ENCODE measurements around the gene E2F8.
A peak's percentile ranks its signal among the peaks of the same experiment; 100 is the strongest.
"Not testable (repeated sequence)": the region's sequence is repeated elsewhere in the genome, so short reads cannot be mapped to it uniquely, and the experiment has no call there.

The E2F8 gene

GRCh38 chr11:19267567-19267966 is 26.8 kb upstream of the E2F8 start:
- H3K27me3 Mint-ChIP-seq, result peaks cover 25% of the 10 kb centered on the region

GRCh38 chr11:19263333-19263732 is 22.6 kb upstream of the E2F8 start:
- H3K27ac Mint-ChIP-seq, result no peak overlapping the region
- no peaks in the 10 kb centered on the region for H3K36me3 Mint-ChIP-seq (ENCODE audit: low read depth)
- ATAC-seq (no peak), DNase-seq (no peak)
- H3K27me3 Mint-ChIP-seq, result peaks cover 9% of the 10 kb centered on the region
- H3K9me3 Mint-ChIP-seq, result no peaks in the 10 kb centered on the region
- H3K4me3 Mint-ChIP-seq, result no peak overlapping the region
- H3K4me1 Mint-ChIP-seq, result no peaks in the 10 kb centered on the region

More at GRCh38 chr11:19267567-19267966, 26.8 kb upstream of the E2F8 start:
- DNase-seq (no peak), ATAC-seq (no peak)
- Mint-ChIP-seq H3K36me3 (ENCODE audit: low read depth) (no peaks in the 10 kb centered on the region), H3K9me3 (no peaks in the 10 kb centered on the region), H3K4me3 (no peak overlapping the region), H3K4me1 (no peaks in the 10 kb centered on the region), H3K27ac (no peak overlapping the region)

- Mint-ChIP-seq H3K9me3 (no peaks in the 10 kb centered on the region), H3K27me3 (peaks cover 8% of the 10 kb centered on the region), H3K4me1 (no peaks in the 10 kb centered on the region), H3K4me3 (no peak overlapping the region), H3K36me3 (ENCODE audit: low read depth) (no peaks in the 10 kb centered on the region), H3K27ac (no peak overlapping the region)
- ATAC-seq (no peak), DNase-seq (peak; percentile 74)
Observed at GRCh38 chr11:19259487-19260345, 19.0 kb upstream of the E2F8 start.

GRCh38 chr11:19258641-19259230 is 18.0 kb upstream of the E2F8 start:
- Mint-ChIP-seq H3K27ac (no peak overlapping the region), H3K9me3 (no peaks in the 10 kb centered on the region), H3K27me3 (peaks cover 8% of the 10 kb centered on the region), H3K4me1 (no peaks in the 10 kb centered on the region), H3K4me3 (no peak overlapping the region), H3K36me3 (ENCODE audit: low read depth) (no peaks in the 10 kb centered on the region)
- ATAC-seq (no peak), DNase-seq (no peak)

- not testable (repeated sequence) for H3K4me1 Mint-ChIP-seq; H3K27ac Mint-ChIP-seq; DNase-seq; ATAC-seq; H3K4me3 Mint-ChIP-seq; H3K36me3 Mint-ChIP-seq (ENCODE audit: low read depth); H3K9me3 Mint-ChIP-seq
- H3K27me3 Mint-ChIP-seq, result peaks cover 18% of the 10 kb centered on the region
Observed at GRCh38 chr11:19254441-19254840, 13.7 kb upstream of the E2F8 start.

GRCh38 chr11:19253817-19254216 is 13.1 kb upstream of the E2F8 start:
- Mint-ChIP-seq H3K4me3 (no peak overlapping the region), H3K4me1 (no peaks in the 10 kb centered on the region), H3K27ac (no peak overlapping the region), H3K9me3 (no peaks in the 10 kb centered on the region), H3K36me3 (ENCODE audit: low read depth) (no peaks in the 10 kb centered on the region), H3K27me3 (peaks cover 23% of the 10 kb centered on the region)
- no peak for DNase-seq
- no peak for ATAC-seq

GRCh38 chr11:19253153-19253745 is 12.5 kb upstream of the E2F8 start:
- Mint-ChIP-seq H3K36me3 (ENCODE audit: low read depth) (no peaks in the 10 kb centered on the region), H3K27ac (no peak overlapping the region), H3K27me3 (peaks cover 28% of the 10 kb centered on the region), H3K9me3 (peaks cover 4% of the 10 kb centered on the region), H3K4me1 (no peaks in the 10 kb centered on the region), H3K4me3 (no peak overlapping the region)
- DNase-seq, result no peak
- no peak for ATAC-seq

- H3K36me3 Mint-ChIP-seq (ENCODE audit: low read depth), result no peaks in the 10 kb centered on the region
- ATAC-seq (no peak), DNase-seq (no peak)
- no peak overlapping the region for H3K4me3 Mint-ChIP-seq
- peaks cover 4% of the 10 kb centered on the region for H3K9me3 Mint-ChIP-seq
- H3K27ac Mint-ChIP-seq, result no peak overlapping the region
- H3K4me1 Mint-ChIP-seq, result no peaks in the 10 kb centered on the region
- peaks cover 35% of the 10 kb centered on the region for H3K27me3 Mint-ChIP-seq
Observed at GRCh38 chr11:19252394-19253152, 11.8 kb upstream of the E2F8 start.

GRCh38 chr11:19251577-19251976 is 10.8 kb upstream of the E2F8 start:
- Mint-ChIP-seq H3K4me1 (no peaks in the 10 kb centered on the region), H3K4me3 (no peak overlapping the region), H3K9me3 (peaks cover 4% of the 10 kb centered on the region), H3K36me3 (ENCODE audit: low read depth) (no peaks in the 10 kb centered on the region), H3K27ac (no peak overlapping the region), H3K27me3 (peaks cover 33% of the 10 kb centered on the region)
- DNase-seq (no peak), ATAC-seq (no peak)

- ATAC-seq (no peak), DNase-seq (no peak)
- no peak overlapping the region for H3K27ac Mint-ChIP-seq
- H3K36me3 Mint-ChIP-seq (ENCODE audit: low read depth), result no peaks in the 10 kb centered on the region
- H3K9me3 Mint-ChIP-seq, result peaks cover 4% of the 10 kb centered on the region
- peaks cover 63% of the 10 kb centered on the region for H3K27me3 Mint-ChIP-seq
- H3K4me1 Mint-ChIP-seq, result peaks cover 9% of the 10 kb centered on the region
- no peak overlapping the region for H3K4me3 Mint-ChIP-seq
Observed at GRCh38 chr11:19246816-19247215, 6.1 kb upstream of the E2F8 start.

GRCh38 chr11:19245351-19245750 is 4.6 kb upstream of the E2F8 start:
- Mint-ChIP-seq H3K27me3 (peaks cover 66% of the 10 kb centered on the region), H3K27ac (no peak overlapping the region)

GRCh38 chr11:19244621-19245020 is 3.9 kb upstream of the E2F8 start:
- H3K36me3 Mint-ChIP-seq (ENCODE audit: low read depth), result peaks cover 3% of the 10 kb centered on the region
- peaks cover 62% of the 10 kb centered on the region for H3K27me3 Mint-ChIP-seq
- DNase-seq, result no peak
- no peak overlapping the region for H3K27ac Mint-ChIP-seq
- H3K9me3 Mint-ChIP-seq, result peaks cover 4% of the 10 kb centered on the region
- peaks cover 13% of the 10 kb centered on the region for H3K4me1 Mint-ChIP-seq
- H3K4me3 Mint-ChIP-seq, result no peak overlapping the region
- ATAC-seq, result no peak

More at GRCh38 chr11:19245351-19245750, 4.6 kb upstream of the E2F8 start:
- Mint-ChIP-seq H3K4me3 (no peak overlapping the region), H3K36me3 (ENCODE audit: low read depth) (no peaks in the 10 kb centered on the region), H3K4me1 (peaks cover 9% of the 10 kb centered on the region), H3K9me3 (peaks cover 4% of the 10 kb centered on the region)
- ATAC-seq (no peak), DNase-seq (no peak)

GRCh38 chr11:19244084-19244483 is 3.3 kb upstream of the E2F8 start:
- Mint-ChIP-seq H3K4me1 (peaks cover 16% of the 10 kb centered on the region), H3K36me3 (ENCODE audit: low read depth) (peaks cover 6% of the 10 kb centered on the region)

GRCh38 chr11:19243613-19244012 is 2.9 kb upstream of the E2F8 start:
- ATAC-seq (no peak), DNase-seq (no peak)
- peaks cover 62% of the 10 kb centered on the region for H3K27me3 Mint-ChIP-seq
- H3K4me3 Mint-ChIP-seq, result no peak overlapping the region
- no peak overlapping the region for H3K27ac Mint-ChIP-seq
- H3K9me3 Mint-ChIP-seq, result peaks cover 3% of the 10 kb centered on the region
- peaks cover 17% of the 10 kb centered on the region for H3K4me1 Mint-ChIP-seq
- H3K36me3 Mint-ChIP-seq (ENCODE audit: low read depth), result peaks cover 10% of the 10 kb centered on the region

More at GRCh38 chr11:19244084-19244483, 3.3 kb upstream of the E2F8 start:
- H3K27me3 Mint-ChIP-seq, result peaks cover 62% of the 10 kb centered on the region
- no peak overlapping the region for H3K27ac Mint-ChIP-seq
- no peak for ATAC-seq
- H3K4me3 Mint-ChIP-seq, result no peak overlapping the region
- no peak for DNase-seq
- peaks cover 4% of the 10 kb centered on the region for H3K9me3 Mint-ChIP-seq
